ENCODE results near the gene CTSA.

The CTSA gene

GRCh38 chr20:45947110-45947866 lies 56.2 kb downstream of the CTSA start:
- peaks cover 4 to 14% (median 11%) of the 10 kb centered on the region in 5 donors for H3K4me1 ChIP-seq (ENCODE audit: control insufficient read depth in 5 of 5, insufficient read depth in 5 of 5, low read length in 5 of 5)

GRCh38 chr20:45948261-45948733 lies 57.2 kb downstream of the CTSA start:
- H3K36me3 ChIP-seq (ENCODE audit: control insufficient read depth in 5 of 5, insufficient read depth in 5 of 5, low read length in 5 of 5): peaks cover 7 to 100% (median 98%) of the 10 kb centered on the region in 5 donors
- no peak overlapping the region for H3K27ac ChIP-seq (ENCODE audit: low read depth, low read length)
- no peaks in the 10 kb centered on the region for H3K9me3 ChIP-seq (ENCODE audit: control insufficient read depth in 5 of 5, low read length in 5 of 5)
- H3K4me1 ChIP-seq (ENCODE audit: control insufficient read depth in 5 of 5, insufficient read depth in 5 of 5, low read length in 5 of 5): peaks cover 4 to 14% (median 11%) of the 10 kb centered on the region in 5 donors
- no peak overlapping the region for H3K9ac ChIP-seq (ENCODE audit: low read length in 5 of 5)
- H3K4me3 ChIP-seq (ENCODE audit: low read depth in 1 of 5, low read length in 5 of 5): no peak overlapping the region
- no peaks in the 10 kb centered on the region for H3K27me3 ChIP-seq (ENCODE audit: control insufficient read depth in 5 of 5, insufficient read depth in 4 of 5, low read length in 5 of 5)

More at GRCh38 chr20:45947110-45947866, 56.2 kb downstream of the CTSA start:
- no peak overlapping the region for H3K9ac ChIP-seq (ENCODE audit: low read length in 5 of 5)
- H3K9me3 ChIP-seq (ENCODE audit: control insufficient read depth in 5 of 5, low read length in 5 of 5): no peaks in the 10 kb centered on the region
- no peaks in the 10 kb centered on the region for H3K27me3 ChIP-seq (ENCODE audit: control insufficient read depth in 5 of 5, insufficient read depth in 4 of 5, low read length in 5 of 5)
- peak overlapping the region; percentile 76 for H3K27ac ChIP-seq (ENCODE audit: low read depth, low read length)
- H3K36me3 ChIP-seq (ENCODE audit: control insufficient read depth in 5 of 5, insufficient read depth in 5 of 5, low read length in 5 of 5): peaks cover 7 to 100% (median 96%) of the 10 kb centered on the region in 5 donors
- no peak overlapping the region for H3K4me3 ChIP-seq (ENCODE audit: low read depth in 1 of 5, low read length in 5 of 5)

Data from subcutaneous abdominal adipose tissue (tissue), 5 donors.